HG03439 (cell line): ENCODE results near the gene DLGAP4.

Source experiments
- ATAC-seq: cut with Tn5 transposase; IDR thresholded peaks from one replicate; pipeline ENCODE4 v1.9.1; 2021; ENCODE audit warnings: mild to moderate bottlenecking, moderate library complexity; ENCODE audit not compliant: unreplicated experiment

Gene DLGAP4

GRCh38 chr20:36349384-36350170, 43.4 kb downstream of the DLGAP4 start:
- ATAC-seq: no peak

DNA sequence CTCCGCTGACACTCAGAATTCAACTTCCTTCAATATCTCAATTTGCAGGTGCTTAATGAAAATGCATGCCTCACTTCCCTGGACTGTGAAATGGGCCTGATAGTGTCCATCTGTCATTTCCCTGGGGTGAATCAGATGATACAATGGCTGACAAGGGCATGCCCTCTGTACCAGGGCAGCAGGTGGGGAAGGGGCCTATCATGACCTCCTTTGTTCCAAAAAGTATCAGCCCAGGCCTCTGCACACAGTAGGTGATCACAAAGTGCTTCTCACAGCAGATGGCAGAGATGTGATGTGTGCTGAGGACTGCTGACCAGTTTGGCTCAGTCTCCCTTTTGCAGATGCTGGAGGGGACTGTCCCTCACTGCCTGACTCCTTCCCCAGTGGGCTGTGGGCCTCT, 44.3 kb downstream of the DLGAP4 start:
- no peak for ATAC-seq

DNA sequence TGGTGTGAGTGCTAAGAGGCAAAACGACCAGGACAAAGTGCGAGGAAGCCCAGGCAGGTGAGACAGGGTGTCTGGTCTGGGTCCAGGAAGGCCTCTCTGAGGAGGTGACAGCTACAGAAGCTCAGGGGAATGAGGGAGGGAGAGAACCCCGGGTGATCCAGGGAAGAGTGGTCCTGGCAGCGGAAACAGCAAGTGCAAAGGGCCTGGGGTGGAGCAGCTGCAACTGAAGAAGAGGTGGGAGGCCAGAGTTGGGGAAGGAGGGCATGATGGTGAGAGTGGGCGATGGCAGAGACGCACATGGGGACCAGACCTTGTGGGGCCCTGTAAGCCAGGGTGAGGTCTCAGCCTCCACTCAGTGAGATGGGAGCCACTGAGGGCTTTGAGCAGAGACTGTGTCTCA, 45.8 kb downstream of the DLGAP4 start:
- no peak for ATAC-seq

- no peak for ATAC-seq
Observed at GRCh38 chr20:36352843-36353553, 46.9 kb downstream of the DLGAP4 start.

DNA sequence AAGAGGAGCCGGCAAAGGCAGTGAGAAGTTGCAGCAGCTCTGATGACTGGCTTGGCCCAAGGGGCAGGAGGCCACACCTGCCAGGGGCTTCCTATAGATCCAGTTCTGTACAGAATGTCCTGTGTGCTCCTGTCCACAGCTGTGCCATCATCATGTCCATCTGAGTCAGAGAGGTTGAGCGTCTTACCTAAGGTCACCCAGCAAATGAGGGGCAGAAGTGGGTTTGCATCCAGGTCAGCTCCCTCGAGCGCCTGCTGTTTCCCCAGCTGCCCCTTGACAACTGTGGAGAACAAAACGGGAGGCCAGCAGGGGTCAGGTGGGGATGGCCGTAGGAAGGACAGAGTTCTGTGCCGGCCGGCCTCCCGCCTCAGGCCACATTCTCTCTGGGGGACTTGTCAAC, 47.6 kb downstream of the DLGAP4 start:
- ATAC-seq: no peak

- no peak for ATAC-seq
Observed at GRCh38 chr20:36355469-36356171, 49.5 kb downstream of the DLGAP4 start.

- no peak for ATAC-seq
Observed at GRCh38 chr20:36359668-36360406, 53.7 kb downstream of the DLGAP4 start.

DNA sequence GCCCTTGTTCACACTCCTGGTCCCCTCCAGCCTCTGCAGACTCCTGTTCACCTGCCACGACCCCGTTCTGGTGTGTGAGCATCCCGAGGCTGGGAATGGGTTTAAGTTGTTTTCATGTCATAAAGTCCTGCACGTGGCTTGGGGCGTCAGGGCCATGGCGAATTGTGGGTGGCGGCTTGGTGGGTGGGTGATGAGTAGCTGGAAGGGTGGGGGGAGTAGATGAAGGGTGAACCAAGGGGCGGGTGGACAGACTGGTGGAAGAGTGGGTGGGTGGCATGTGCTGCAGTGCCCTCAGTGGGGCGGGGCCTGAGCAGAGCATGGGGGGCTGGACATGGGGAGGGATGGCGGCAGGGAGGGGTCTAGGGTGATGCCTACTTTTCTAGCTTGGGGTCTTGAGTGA, 54.3 kb downstream of the DLGAP4 start:
- ATAC-seq: no peak

DNA sequence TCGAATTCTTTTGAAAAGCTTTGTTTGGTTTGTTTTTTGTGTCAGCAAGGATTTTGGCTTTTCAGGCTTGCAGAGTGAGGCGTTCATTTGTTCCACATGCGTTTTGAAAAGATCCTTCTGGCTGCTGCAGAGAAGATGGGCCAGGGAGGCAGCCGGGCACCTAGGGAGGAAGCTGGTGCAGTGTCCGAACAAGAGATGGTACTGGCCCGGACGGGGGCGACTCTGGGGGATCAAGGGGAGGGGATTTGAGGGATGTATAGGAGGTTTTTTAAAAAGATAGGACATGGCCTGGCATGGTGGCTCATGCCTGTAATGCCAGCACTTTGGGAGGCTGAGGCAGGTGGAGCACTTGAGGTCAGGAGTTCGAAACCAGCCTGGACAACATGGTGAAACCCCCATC, 55.3 kb downstream of the DLGAP4 start:
- no peak for ATAC-seq

DNA sequence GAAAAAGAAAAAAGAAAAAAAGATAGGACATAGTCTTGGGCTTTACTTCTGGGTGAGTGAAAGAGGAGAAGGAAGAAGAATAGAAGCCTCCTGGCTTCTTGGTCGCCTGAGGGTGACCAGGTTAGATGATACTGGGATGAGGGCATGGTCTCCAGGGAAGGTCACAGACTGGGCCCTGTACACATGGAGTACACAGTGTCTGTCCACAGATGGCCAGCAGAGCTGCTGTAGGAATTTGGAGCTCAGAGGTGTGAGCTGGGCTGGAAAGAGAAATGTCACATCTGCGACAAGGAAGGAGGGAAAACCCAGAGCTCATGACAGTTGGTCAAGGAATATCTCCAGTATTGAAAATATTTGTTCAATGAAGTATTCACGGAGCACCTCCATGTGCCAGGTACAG, 56.1 kb downstream of the DLGAP4 start:
- no peak for ATAC-seq

DNA sequence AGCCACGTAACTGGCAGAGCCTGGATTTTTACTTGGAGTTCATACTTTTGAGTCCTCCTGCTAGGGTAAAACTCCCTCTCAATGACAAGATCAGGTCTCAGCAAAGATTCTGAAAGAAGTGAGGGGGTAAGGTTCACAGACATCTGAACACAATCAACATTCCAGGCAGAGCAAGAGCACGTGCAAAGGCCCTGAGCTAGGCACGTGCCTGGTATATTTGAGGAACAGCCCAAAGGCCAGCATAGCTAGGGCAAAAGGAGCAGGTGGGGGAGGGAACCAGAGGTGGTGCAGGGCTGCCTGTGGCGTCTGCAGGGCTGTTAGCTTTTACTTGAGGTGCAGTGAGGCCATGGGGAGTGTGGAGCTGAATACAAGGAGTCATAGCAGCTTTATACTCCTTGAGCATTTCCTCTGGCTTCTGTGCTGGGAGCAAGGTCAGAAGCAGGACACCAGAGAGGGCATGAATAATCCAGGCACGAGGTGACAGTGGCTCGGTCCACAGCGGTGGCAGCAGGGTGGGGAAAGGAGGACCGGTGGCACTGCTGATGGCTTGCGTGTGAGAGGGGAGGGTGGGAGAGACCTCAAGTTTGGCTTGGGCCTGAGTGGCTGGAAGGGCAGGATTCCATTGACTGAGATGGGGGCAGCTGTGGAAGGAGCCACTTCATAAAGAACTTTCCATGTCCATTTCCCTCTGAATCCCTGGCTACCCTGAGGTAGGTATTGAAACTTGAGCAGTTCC, 57.0 kb downstream of the DLGAP4 start:
- no peak for ATAC-seq

DNA sequence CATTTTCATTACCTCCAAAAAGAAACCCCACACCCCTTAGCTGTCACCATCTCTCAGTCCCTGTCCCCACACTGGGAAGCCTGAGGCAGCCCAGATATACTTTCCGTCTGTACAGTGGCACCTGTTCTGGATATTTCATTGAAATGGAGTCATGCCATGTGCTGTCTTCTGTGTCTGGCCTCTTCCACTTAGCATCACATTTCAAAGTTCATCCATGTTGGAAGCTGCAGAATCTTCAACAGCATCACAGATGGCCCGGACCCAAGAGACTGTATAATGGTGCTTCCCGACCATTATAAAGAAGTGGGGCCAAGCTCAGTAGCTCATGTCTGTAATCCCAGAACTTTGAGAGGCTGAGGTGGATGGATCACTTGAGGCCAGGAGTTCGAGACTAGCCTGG, 58.4 kb downstream of the DLGAP4 start:
- no peak for ATAC-seq

DNA sequence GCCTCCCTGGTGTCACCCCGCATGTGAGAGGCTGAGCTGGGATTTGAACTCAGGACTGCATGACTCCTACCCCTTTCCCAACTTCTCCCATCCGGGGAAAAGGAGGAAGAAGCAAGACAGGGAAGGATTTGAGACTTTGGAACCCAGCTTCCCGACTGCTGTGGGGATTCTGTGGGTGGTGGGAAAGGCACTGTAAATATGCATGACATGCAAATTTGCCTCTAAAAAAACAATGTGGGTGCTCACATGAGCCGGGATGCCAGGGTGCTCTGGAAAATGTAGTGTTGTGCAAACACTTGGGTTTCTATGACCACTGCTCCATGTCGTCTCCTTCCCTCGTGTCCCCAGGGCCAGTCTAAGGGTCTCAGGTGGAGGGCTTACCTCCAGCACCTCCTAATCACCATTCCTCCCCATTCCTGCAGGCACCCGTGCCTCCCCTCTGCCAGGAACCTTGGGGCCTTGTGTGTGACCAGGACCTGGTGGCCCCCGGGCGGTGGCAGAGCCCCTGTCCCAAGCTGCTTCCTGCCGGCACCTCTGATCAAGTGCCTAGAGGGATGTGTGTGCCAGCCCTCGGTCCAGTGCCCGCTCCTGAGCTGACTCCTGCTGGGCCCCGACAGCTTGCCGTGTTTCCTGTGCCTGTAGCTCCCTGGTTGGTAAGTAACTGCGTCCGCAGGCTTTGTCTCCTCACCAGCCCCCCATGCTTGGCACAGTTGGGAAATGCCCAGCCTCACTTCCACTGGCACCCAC, 60.7 kb downstream of the DLGAP4 start:
- ATAC-seq: no peak

DNA sequence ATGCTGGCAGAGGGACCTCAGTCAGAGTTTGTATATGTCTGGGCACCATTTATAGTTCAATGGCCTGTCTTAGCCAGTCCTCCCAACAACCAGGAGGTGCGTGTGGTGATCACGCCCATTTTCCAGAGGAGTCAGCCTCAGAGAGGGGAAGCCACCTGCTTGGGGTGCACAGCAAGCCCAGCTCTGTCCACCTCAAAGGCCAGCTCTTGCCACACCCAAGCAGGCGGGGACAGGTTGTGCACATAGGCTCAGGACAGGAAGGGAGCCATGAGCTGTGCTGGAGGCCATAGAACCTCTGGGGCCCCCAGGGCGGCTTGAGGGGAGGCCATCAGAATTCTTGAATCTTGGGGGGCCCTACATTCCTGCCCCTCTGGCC, 61.2 kb downstream of the DLGAP4 start:
- no peak for ATAC-seq

- ATAC-seq: no peak
Observed at GRCh38 chr20:36367907-36368799, 62.0 kb downstream of the DLGAP4 start.

- no peak for ATAC-seq
Observed at GRCh38 chr20:36368869-36369268, 62.7 kb downstream of the DLGAP4 start.

DNA sequence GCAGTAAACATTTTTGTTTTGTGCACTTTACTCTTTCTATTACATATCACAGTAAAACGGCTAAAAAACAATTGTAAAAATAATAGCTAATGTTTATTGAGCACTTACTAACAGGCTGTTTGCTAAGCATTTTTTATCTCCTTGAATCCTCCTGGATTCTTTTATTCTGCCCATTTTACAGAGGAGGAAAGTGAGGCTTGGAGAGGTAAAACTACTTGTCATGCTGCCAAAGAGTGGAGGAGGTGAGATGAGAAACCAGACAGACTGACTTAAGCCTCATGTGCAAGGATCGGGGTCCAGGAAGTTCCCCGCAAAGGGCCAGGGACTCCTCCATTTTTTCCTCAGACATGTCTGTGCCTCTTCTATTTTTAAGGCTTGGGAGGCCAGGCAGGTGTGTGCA, 63.6 kb downstream of the DLGAP4 start:
- ATAC-seq: no peak

DNA sequence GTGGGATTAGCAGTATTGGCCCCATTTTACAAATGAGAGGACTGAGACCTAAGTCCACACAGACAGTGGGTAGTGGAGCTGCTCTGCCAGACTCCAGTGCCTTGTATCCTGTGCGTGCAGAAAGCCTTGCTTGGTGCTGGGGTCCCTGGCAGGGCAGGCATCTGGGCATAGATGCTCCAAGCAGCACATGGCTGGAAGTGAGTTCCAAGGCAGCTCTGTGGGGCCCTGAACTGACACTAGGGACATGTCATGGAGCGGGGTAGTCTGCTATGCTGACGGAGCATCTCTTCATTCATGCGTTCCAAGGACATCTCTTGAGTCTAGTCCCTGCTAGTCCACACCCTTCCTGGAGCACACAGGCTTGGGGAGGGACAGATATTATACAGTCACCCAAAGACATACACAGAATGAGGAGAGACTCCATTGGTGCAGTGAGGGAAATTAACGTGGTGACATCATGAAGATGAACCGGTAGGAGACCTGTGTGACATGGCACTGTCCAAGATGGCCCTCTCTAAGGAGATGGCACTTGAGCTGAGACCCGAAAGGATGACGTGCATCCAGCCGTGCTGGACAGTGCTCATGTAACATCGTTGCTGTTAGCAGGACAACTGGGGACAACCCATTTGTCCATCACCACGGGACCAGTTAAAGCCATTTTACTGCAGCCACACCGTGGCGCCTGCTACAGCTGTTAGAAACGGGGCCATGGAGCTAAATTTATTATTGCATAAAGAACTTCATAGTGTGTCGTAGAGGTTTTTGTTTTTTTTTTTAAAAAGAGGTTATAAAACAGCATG, 65.1 kb downstream of the DLGAP4 start:
- no peak for ATAC-seq
